Myocyte (in vitro differentiated cells): ENCODE results near the gene EEF1A2. TPM values are rescaled to one million over a fixed set of nuclear protein-coding genes. Genes with fewer than 3 reads are reported as not detected.
A peak's percentile ranks its signal among the peaks of the same experiment; 100 is the strongest.

Source experiments
- DNase-seq: peaks from one replicate; pipeline ENCODE4 v3.0.0-alpha.2; 2012; ENCODE audit warnings: low read depth
- total RNA-seq: library from RNA; depleted of rRNA; stranded (reverse); fragments of >200 nt; gene quantifications from 2 replicates; pipeline ENCODE4 v1.2.3, GENCODE V29; 2014

The EEF1A2 gene
- total RNA-seq, 1 donor from 2014 or later: 456 TPM

- DNase-seq: peak; percentile 70
Observed at GRCh38 chr20:63500902-63501817, 2.3 kb upstream of the EEF1A2 start.

GRCh38 chr20:63500151-63500901 lies 1.4 kb upstream of the EEF1A2 start:
- peak; percentile 55 for DNase-seq

GRCh38 chr20:63499338-63499969 lies 571 bp upstream of the EEF1A2 start:
- DNase-seq: no peak

GRCh38 chr20:63497946-63498935 lies 642 bp downstream of the EEF1A2 start:
- peak; percentile 87 for DNase-seq

- peak; percentile 29 for DNase-seq
Observed at GRCh38 chr20:63497138-63497945, 1.5 kb downstream of the EEF1A2 start.

- no peak for DNase-seq
Observed at GRCh38 chr20:63496596-63497120, 2.2 kb downstream of the EEF1A2 start.

- peak; percentile 69 for DNase-seq
Observed at GRCh38 chr20:63495741-63496595, 2.9 kb downstream of the EEF1A2 start.

- no peak for DNase-seq
Observed at GRCh38 chr20:63495167-63495720, 3.6 kb downstream of the EEF1A2 start.

GRCh38 chr20:63494420-63495166 lies 4.3 kb downstream of the EEF1A2 start:
- DNase-seq: no peak

- DNase-seq: no peak
Observed at GRCh38 chr20:63494084-63494419, 4.8 kb downstream of the EEF1A2 start.

- no peak for DNase-seq
Observed at GRCh38 chr20:63493563-63494020, 5.3 kb downstream of the EEF1A2 start.

GRCh38 chr20:63492982-63493381 lies 5.9 kb downstream of the EEF1A2 start:
- DNase-seq: no peak

GRCh38 chr20:63492518-63492917 lies 6.4 kb downstream of the EEF1A2 start:
- no peak for DNase-seq

- DNase-seq: no peak
Observed at GRCh38 chr20:63491635-63492230, 7.2 kb downstream of the EEF1A2 start.

GRCh38 chr20:63491078-63491477 lies 7.8 kb downstream of the EEF1A2 start:
- DNase-seq: no peak

- no peak for DNase-seq
Observed at GRCh38 chr20:63490416-63490815, 8.5 kb downstream of the EEF1A2 start.
